CD4-positive, alpha-beta T cell treated with Interleukin-17A for 1 hour (primary cell): ENCODE results near the gene CMSS1.
"Not testable (repeated sequence)": the region's sequence is repeated elsewhere in the genome, so short reads cannot be mapped to it uniquely, and the experiment has no call there.

Experiments
- DNase-seq: peaks from one replicate; pipeline ENCODE4 v3.0.0-alpha.2; 2020

CMSS1 gene

GRCh38 chr3:99823723-99824711 lies 6.4 kb downstream of the CMSS1 start:
- no peak for DNase-seq

GRCh38 chr3:99825004-99825640 lies 7.5 kb downstream of the CMSS1 start:
- DNase-seq: no peak

GRCh38 chr3:99829844-99830243 lies 12.2 kb downstream of the CMSS1 start:
- no peak for DNase-seq

- DNase-seq: no peak
Observed at GRCh38 chr3:99833617-99834205, 16.0 kb downstream of the CMSS1 start.

GRCh38 chr3:99834211-99834957 lies 16.7 kb downstream of the CMSS1 start:
- DNase-seq: no peak

GRCh38 chr3:99836681-99837080 lies 19.0 kb downstream of the CMSS1 start:
- no peak for DNase-seq

- no peak for DNase-seq
Observed at GRCh38 chr3:99837715-99838114, 20.1 kb downstream of the CMSS1 start.

- DNase-seq: no peak
Observed at GRCh38 chr3:99838755-99839154, 21.1 kb downstream of the CMSS1 start.

- no peak for DNase-seq
Observed at GRCh38 chr3:99839613-99840012, 22.0 kb downstream of the CMSS1 start.

- not testable (repeated sequence) for DNase-seq
Observed at GRCh38 chr3:99841949-99842348, 24.3 kb downstream of the CMSS1 start.

- DNase-seq: no peak
Observed at GRCh38 chr3:99842826-99843589, 25.3 kb downstream of the CMSS1 start.

GRCh38 chr3:99843590-99844258 lies 26.1 kb downstream of the CMSS1 start:
- DNase-seq: no peak

- no peak for DNase-seq
Observed at GRCh38 chr3:99845331-99845730, 27.7 kb downstream of the CMSS1 start.

- no peak for DNase-seq
Observed at GRCh38 chr3:99845999-99846398, 28.3 kb downstream of the CMSS1 start.

- no peak for DNase-seq
Observed at GRCh38 chr3:99846477-99847160, 29.0 kb downstream of the CMSS1 start.

- no peak for DNase-seq
Observed at GRCh38 chr3:99848433-99848832, 30.8 kb downstream of the CMSS1 start.

GRCh38 chr3:99850608-99851007 lies 32.9 kb downstream of the CMSS1 start:
- DNase-seq: no peak

GRCh38 chr3:99851955-99852354 lies 34.3 kb downstream of the CMSS1 start:
- no peak for DNase-seq

GRCh38 chr3:99852851-99853250 lies 35.2 kb downstream of the CMSS1 start:
- DNase-seq: no peak

- no peak for DNase-seq
Observed at GRCh38 chr3:99854756-99855298, 37.2 kb downstream of the CMSS1 start.

GRCh38 chr3:99855900-99856299 lies 38.2 kb downstream of the CMSS1 start:
- DNase-seq: no peak
